Hematopoietic multipotent progenitor cell (in vitro differentiated cells): ENCODE data around the gene AP3M1. TPM values are rescaled to one million over a fixed set of nuclear protein-coding genes. Genes with fewer than 3 reads are reported as not detected.

ENCODE experiments used
- DNase-seq, 3 donors: peaks; one replicate each; pipeline ENCODE4 v3.0.0-alpha.2; 2011 to 2015; ENCODE audit warnings: low read depth in 2 of 3, low spot score in 2 of 3
- total RNA-seq: library from RNA; depleted of rRNA; stranded (reverse); fragments of >200 nt; gene quantifications from one replicate; pipeline ENCODE4 v1.2.3, GENCODE V29; 2012

Gene AP3M1
- total RNA-seq, 1 donor, result 25.3 TPM

DNA sequence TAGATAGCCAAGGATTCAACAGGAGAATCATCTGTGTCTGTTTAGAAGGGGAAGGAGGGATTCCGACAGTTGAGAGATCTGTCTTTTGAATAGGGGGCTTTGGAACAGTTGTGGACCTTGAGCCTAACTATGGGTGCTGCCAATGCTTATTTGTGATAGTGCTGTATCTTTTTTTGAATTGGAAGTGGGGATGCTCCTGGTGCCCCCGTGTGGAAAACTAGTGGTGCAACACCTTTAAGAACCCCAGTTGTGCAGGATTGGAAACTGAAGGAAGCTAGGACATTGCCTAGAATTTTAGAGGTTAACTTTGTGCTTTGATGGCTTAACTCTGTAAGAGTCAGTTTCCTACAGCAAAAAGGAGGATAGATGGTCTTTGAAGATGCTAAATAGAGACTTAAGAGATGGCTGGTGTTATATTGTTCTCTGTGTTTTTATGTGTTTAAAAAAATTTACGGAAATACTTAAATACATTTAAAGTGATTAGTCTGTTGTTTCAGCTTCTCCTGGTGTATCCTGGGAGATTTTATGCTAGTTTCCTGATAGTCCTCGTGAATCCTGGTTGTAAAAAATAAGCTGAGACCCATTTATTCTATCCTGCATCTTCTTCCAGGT, 69.3 kb downstream of the AP3M1 start:
- DNase-seq, result peak; percentile 10 to 65 (median 50)

DNA sequence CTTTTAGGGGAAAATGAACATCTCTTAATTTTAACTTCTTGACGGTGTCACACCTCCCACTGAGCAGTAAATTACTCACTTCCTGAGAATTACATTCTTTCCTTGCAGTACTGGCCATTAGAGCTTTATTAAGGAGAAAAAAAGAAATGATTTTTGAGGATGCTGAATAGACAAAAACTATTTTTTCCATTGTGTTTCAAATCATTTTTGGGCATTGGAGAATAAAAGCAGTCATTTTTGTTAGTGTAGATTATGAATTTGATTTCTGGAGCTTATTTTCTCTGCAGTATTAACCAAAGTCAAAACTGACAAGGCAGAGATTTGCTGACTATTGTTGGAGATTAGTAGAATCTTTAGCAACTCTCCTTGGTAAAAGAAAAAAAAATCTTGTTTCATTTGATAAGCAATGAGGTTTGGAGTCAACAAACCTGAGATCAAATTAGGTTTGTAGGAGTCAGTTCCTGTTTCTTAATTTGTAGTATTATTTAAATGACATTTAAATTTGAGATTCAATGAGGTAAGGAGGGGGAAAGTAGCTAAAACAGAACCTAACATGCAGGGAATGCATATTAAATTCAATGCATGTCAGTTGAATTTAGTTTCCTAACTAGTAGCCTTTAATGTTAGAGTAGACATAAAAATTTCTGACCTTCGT, 70.6 kb downstream of the AP3M1 start:
- no peak for DNase-seq

DNA sequence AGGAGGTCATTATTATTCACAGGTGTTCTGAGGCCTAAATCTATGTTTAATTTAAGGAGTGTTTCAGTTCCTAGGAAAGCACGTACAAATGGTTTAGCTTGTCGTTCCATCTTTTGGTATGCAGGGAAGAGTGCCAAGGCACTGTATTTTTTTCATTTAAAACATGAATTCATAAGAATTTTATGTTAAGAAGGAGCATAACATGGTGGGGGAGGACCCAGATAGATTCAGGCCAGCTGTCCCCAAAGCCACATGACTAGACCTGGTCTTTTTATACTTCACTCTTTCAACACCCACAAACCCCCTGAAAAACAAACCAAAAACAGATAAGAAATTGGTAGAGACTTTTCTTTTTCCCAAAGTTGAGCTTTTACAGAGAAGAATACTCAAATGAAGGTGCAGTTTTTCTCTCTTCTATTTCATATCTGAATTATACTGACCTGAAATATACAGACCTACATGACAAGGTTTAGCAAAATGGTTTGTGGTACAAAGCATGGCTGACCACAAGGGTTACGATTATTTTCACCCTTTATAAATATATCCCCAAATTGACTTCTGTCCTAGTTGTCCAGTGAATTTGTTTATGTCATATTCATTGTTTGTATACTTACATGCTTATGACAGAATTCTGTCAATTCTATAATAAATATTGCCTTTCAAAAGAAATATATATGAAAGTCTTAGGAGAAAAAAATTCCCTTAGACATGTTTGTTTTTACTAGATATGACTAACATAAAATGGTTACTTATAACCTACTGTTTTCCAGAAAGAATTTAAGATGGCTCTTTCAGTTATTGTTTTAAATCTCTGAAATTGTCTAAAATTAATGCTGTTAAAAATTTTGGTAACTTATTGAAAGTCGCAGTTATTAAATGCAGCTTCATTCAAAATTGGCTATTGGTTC, 71.3 kb downstream of the AP3M1 start:
- no peak for DNase-seq

DNA sequence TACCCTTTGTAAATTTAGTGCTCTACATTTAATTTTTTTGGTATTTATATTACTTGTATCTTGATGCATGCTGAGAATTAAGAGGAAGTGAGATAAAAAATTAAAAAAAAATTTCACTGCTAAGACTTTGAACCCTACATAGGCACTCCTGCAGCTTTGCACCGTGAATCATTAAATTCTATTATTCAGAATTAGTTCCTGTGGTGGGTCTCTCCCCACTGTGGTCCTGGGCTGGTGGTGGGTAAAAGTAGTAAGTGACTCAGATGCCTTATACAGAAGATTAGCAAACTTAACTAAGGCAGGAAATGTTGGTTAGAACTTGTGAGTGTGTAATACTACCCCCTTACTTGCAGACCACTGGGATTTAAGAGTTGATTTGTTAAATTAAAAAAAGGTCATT, 72.6 kb downstream of the AP3M1 start:
- peak in 2 of 3 donors; percentile 74 to 76 for DNase-seq

DNA sequence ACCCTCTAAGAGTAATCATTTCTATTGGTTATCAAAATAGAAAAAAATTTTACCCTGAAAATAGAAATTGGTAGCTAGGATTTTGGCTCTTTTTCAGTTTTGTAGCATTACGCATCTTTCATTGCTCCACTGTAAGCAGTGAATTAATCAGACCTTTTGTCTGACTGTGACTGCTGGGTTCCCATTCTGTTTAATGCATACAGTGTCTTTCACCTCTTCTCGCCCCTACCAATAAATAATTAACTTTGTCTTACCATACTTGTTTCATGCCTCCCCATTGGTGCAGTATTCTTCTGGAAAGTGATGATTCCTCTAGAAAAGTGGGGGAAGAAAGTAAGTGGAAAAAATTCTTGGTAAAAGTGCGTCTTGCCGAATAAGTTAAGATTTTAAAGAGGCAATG, 73.2 kb downstream of the AP3M1 start:
- no peak for DNase-seq

DNA sequence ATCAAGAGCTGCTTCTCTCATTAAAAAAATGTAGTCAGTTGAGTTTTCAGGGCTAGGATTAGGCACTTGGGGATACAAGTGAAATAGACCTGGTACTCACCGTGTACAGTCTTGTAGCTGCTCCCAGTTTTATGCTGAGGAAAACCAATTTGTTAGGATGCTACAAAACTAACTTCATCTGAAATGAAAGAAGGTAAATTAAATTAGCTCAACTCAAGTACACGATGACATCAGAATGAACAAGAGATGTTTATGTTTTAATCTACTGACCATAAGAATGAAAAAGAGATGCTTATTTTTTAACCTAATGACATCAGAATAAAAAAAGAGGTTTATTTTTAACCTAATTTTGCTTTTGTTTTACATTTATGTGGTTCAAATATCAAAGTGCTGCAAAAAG, 73.7 kb downstream of the AP3M1 start:
- DNase-seq, result no peak

DNA sequence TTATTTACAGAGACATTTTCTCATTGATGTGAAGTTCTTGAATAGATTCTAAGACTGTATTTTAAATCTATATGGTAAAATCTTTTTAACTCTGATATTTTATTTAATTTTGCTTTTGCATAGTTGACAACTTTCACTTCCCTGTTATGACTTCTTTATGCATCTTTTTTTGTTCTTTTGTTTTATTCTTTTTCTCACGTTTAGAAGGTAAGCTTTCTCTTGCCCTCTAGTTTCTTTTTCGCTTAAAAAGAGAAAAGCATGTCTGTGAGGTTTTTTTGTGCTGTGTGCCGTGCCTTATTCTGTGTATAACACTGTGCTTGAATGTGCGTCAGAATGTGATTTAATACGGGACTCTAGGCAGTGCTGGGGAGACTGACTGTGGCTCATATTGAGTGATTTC, 74.7 kb downstream of the AP3M1 start:
- DNase-seq, result no peak

DNA sequence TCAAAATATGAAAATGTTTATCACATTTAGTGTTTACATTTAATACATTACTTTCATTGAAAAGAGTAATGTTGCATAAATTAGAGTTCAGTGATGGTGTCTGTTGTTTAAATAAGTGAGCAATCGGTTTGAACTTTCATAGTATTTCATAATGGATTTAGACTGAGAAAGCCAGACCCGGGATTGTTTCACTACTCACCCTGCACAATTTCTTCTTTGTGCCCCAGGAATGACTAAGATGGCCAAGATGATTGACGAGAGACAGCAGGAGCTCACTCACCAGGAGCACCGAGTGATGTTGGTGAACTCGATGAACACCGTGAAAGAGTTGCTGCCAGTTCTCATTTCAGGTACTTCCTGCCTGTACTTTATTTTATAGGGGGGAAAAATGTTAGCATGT, 78.1 kb downstream of the AP3M1 start:
- no peak for DNase-seq

DNA sequence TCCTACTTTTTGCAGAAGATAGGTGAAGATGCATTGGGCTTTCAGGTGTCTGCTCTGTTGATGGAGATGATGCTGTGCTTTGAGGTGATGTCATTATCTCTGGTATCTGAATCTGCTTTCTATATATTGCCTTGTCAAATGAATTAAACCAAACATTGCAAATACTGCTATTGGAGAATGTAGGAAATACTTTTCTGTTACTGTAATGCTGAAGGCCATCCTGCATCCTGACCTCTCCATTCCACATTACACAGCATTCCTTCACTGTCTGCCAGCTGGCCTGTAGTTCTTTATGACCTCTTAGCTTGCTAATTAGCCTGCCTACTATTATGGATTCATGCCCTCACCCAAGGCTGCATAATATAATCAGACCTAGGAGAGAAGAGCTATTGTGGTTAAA, 79.5 kb downstream of the AP3M1 start:
- no peak for DNase-seq

Other genes starting within 250 kb of the AP3M1 start
- gene PLAU, start 239.7 kb downstream of the AP3M1 start, total RNA-seq, result 10.8 TPM
- gene VCL, start 152.7 kb downstream of the AP3M1 start, total RNA-seq, result 42.5 TPM
- gene ADK, start 393 bp upstream of the AP3M1 start, total RNA-seq, result 18.3 TPM